Testis (tissue), 2 donors: ENCODE measurements around the gene GOLGA8B.

ENCODE experiments used
- CTCF ChIP-seq, 3 experiments: fragments of 450-650 bp in 2 of 3; fragments of 200-600 bp in 1 of 3; sonication (generic) in 1 of 3; IDR thresholded peaks; one replicate each; pipeline ENCODE4 v1.5.1; 2016 to 2019; ENCODE audit warnings: antibody characterized with exemption in 3 of 3, mild to moderate bottlenecking in 2 of 3, moderate library complexity in 1 of 3
- POLR2A ChIP-seq: fragments of 450-650 bp; IDR thresholded peaks from one replicate; pipeline ENCODE4 v1.6.1; 2017; ENCODE audit warnings: antibody characterized with exemption, mild to moderate bottlenecking, moderate library complexity

DNA sequence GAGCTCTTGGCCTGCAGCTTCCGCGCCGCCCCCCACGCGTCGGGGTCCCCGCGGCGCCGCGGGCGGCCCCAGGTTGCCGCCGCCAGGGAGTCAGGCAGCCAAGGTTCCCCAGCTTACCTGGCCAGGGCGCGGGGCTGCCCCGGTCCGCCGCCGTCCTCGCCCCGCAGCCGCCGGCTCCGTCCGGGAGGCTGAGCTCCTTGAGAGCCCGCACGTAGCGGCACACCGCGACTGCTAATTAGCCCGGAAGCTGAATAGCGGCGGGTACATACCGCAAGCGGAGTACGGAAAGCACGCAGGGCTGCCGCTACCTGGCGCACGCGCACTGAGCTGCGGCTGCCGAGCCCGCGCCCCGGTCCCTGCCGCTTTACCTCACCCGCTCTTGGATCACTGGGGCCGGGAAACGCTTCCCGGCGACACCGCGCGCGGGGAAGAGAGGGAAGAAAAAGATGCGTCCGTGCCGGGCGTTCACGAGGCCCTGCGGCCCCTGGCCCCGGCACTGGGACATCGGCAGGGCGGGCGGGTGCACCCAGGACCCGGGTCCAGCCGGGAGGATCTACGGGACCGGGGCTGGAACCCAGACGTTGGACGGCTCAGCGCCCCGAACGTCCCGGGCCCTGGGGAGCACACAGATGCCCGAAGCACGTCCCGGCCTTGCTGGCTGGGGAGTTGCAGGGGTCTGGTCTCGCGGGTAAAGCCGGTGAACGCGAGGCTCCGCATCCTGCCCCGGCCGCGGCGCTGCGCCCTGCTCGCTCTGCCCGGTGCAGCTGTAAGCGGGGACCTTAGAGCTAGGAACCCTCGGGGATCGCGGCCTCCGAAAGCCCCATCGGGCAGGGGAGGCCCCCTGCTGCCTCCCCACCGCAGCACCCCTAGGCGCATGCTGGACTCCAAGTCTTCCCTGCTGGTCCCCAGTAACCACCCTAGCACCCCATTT lies at the start of gene GOLGA8B:
- no peak for TF ChIP-seq CTCF (IDR thresholded peaks at IDR 0.05)
- TF ChIP-seq POLR2A: no peak
